Frontal cortex (tissue), 4 donors: ENCODE data around the gene RPS6KC1. TPM values are rescaled to one million over a fixed set of nuclear protein-coding genes. Genes with fewer than 3 reads are reported as not detected.
"Not testable (repeated sequence)": the region's sequence is repeated elsewhere in the genome, so short reads cannot be mapped to it uniquely, and the experiment has no call there.

Source experiments
- DNase-seq, 2 donors: peaks; one replicate each; pipeline ENCODE4 v3.0.0; 2012; ENCODE audit warnings: low spot score in 2 of 2
- FAIRE-seq: peaks from 2 replicates; lab custom pipeline; 2012; peaks lifted over from hg19 to GRCh38; lab: Jason Lieb, UNC
- total RNA-seq: library from RNA; depleted of rRNA; stranded (reverse); fragments of >200 nt; gene quantifications from one replicate; pipeline ENCODE4 v1.2.3, GENCODE V29; 2014
- donor health status: control.
- donor health status: control.
- donor health status: control.

RPS6KC1 gene
- total RNA-seq, 1 donor from 2014 or later: 79.5 TPM

DNA sequence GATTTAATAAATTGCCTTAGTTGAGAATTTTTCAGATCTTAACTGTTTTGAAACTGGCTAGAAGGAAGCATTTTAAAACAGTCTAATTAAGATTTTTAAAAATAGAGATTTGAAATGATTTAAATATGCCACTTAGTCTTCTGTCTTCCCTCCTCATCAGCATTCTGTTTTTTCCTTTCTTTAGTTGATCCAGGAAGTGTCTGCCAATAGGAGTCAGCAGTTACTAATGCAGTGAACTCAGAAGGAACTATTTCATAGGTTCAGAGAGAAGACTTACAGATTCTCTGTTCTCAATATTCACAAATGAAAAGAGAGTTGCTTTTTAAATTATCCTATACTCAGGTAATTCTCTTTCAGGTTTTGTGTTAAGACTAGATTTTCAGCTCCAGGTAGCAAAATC, 84.5 kb downstream of the RPS6KC1 start:
- no peak for DNase-seq
- FAIRE-seq: no peak

DNA sequence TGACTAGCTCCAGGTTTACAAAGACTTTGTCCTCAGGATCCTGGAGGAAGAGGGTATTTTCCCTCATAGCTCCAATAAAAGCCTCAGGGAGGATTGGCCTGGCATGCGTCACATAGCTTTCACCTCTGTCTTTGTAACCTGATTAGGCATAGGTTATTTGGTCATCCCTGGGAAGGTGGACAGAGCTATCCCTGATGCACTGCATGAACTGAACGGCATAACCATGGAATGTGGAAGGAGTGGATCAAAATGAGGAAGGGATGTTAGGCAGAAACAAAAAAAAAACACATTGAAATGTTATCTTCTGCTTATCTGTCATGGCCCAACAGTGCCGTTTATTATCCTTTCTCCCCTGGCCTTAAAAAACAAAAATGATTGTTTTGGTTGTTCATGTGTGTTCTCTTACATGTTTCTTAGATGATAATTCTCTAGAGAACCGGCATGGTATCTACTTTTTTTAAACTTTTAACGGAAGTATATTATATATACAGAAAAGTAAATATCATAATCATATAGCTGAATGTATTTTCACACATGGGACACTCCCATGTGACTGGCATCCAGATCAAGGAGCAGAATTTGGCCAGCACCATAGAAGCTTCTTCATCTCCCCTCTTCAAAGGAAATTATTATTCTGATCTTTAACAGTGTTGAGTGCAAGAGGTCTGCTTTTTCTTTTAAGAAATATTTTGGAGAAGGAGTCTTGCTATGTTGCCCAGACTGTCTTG, 85.3 kb downstream of the RPS6KC1 start:
- FAIRE-seq (no peak), DNase-seq (no peak)

DNA sequence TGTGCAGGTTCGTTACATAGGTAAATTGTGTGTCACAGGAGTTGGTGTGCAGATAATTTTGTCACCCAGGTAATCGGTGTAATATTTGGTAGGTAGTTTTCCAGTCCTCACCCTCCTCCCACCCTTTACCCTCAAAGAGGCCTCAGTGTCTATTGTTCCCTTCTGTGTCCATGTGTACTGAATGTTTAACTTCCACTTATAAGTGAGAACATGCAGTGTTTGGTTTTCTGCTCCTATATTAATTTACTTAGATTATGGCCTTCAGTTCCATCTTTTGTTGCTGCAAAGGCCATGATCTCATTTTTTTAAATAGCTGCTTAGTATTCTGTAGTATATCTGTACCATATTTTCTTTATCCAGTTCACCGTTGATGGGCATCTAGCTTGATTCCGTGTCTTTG, 87.3 kb downstream of the RPS6KC1 start:
- no peak for DNase-seq
- no peak for FAIRE-seq

DNA sequence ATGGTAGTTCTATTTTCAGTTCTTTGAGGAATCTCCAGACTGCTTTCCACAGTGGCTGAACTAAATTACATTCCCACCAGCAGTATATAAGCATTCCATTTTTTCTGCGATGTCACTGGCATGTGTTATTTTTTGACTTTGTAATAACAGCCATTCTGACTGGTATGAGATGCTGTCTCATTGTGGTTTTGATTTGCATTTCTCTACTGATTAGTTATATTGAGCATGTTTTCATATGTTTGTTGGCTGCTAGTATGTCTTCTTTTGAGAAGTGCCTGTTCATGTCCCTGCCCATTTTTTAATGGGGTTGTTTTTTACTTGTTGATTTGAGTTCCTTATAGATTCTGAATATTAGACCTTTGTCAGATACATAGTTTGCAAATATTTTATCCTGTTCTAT, 87.9 kb downstream of the RPS6KC1 start:
- no peak for DNase-seq
- no peak for FAIRE-seq

DNA sequence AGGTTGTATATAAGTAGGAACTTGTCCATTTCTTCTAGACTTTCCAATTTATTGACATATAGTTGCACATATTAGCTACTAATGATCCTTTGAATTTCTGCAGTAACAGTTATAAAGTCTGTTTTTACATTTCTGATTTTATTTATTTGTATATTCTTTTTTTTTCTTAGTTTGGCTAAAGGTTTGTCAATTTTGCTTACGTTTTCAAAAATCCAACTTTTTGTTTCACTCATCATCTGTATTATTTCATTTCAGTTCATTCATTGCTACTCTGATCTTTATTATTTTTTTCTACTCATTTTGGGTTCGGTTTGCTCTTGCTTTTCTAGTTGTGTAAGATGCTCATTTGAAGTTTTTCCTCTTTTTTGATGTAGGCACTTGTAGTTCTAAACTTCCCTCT, 97.9 kb downstream of the RPS6KC1 start:
- FAIRE-seq: no peak

DNA sequence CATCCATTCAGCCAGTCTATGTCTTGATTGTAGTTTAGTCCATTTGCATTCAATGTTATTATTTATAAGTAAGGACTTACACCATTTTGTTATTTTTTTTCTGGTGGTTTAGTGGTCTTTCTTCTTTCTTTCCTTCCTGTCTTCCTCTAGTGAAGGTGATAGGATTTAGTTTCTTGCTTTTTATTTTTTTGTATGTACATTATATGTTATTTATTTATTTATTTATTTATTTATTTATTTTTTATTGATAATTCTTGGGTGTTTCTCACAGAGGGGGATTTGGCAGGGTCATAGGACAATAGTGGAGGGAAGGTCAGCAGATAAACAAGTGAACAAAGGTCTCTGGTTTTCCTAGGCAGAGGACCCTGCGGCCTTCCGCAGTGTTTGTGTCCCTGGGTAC, 99.0 kb downstream of the RPS6KC1 start:
- DNase-seq, FAIRE-seq: not testable (repeated sequence)

More for the DNA sequence above, 97.9 kb downstream of the RPS6KC1 start:
- DNase-seq: no peak

DNA sequence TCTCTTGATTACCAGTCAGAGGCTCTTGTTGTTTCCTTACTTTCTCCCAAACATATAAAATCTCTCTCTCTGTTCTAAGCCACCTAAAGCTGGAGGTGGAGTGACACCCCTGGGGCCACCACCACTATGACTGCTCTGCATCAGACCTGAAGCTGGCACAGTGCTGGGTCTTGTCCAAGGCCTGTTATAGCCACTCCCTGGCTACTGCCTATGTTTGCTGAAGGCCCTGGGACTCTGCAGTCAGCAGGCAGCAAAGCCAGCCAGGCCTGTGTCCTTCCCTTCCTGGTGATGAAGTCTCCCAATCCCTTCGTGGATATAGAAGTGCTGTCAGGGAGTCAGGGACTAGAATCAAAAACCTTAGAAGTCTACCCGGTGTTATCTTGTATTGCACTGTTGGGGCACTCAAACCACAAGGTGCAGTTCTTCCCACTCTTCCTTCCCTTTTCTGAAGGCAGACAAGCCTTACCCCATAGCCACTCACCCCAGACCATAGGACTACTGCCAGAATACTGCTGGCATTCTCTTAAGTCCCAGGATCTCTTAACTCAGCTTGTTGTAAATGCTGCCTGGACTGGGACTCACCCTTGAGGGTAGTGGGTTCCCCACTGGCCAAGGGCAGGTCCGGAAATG, 103.1 kb downstream of the RPS6KC1 start:
- FAIRE-seq (no peak), DNase-seq (no peak)

DNA sequence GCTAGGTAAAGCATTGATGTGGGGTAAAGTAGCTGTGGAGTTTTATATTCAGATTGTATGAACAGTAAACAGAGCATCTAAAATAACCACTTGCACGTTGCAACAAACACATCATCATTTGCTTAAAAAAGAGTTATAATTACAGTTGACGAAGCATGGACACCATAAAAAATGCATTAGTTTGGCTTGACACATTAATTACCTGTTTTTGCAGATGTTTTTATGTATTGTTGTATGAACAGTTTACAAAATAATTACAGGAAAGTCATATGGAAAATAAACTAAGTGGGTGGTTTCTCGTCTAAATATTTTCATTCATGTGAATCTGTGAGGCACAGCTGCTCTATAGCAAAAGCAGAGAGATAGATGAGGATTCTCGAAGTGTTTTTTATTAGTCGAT, 108.3 kb downstream of the RPS6KC1 start:
- FAIRE-seq (no peak), DNase-seq (no peak)

DNA sequence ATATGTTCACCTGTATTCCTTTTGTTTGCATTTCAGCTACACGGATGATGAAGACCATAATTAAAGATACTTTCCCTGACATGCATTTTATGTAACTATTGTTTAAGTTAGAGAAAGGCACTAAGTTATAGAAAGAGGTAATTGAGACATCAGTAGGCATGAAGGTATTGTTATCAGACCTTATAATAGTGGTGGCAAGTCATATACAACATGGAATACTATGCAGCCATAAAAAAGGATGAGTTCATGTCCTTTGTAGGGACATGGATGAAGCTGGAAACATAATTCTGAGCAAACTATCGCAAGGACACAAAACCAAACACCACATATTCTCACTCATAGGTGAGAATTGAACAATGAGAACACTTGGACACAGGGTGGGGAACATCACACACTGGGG, 109.4 kb downstream of the RPS6KC1 start:
- not testable (repeated sequence) for DNase-seq, FAIRE-seq

DNA sequence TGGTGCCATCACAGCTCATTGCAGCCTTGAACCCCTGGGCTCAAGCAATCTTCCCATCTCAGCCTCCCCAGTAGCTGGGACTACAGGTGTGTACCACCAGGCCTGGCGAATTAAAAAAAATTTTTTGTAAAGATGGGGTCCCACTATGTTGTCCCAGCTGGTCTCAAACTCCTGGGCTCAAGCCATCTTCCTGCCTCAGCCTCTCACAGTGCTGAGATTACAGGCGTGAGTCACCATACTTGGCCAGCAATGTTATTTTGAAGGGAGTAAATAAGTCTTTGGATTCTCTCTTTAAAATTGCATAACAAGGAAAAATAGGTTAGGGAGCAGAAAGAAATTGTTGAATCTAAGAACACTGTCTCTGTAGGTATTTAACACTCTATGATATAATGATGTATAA, 111.3 kb downstream of the RPS6KC1 start:
- DNase-seq (no peak), FAIRE-seq (no peak)

DNA sequence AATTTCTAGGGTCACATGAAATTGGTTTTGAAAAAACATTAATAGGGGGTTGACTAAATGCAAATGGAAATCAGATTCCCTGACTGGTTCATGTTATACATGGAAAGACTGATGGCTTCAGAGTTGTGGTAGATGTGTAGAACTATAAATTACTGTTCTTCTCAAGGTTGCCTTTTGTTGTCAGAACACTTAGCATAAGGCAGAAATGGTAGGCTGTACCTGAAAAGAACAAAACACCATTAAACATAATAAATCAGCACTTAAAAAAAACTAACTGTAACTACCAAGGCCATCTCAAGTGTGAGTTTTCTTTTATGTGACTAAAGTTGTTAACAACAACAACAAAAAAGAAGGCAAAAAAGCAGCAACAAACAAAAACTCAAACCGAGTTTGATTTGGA, 111.8 kb downstream of the RPS6KC1 start:
- no peak for DNase-seq
- FAIRE-seq: no peak

DNA sequence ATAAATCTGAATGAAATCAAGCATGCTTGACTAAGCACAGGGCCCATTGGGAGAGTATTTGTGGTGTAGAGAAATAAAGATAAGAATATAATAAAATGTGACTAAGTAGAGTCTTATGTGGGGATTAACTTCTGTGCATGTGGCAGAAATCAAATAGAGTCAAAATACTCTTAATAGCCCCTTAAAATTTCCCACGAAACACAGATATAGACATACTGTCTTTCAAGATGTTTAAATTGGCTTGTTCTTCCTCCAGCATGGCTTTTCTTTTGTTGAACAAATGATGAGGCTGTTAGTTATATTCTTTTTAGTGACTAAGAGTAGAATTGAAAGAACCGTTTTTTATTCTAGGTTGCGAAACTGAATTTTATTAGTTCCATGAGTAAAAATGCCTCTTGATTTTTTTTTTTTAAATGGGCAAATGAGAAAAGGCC, 112.3 kb downstream of the RPS6KC1 start:
- no peak for DNase-seq
- FAIRE-seq: no peak

DNA sequence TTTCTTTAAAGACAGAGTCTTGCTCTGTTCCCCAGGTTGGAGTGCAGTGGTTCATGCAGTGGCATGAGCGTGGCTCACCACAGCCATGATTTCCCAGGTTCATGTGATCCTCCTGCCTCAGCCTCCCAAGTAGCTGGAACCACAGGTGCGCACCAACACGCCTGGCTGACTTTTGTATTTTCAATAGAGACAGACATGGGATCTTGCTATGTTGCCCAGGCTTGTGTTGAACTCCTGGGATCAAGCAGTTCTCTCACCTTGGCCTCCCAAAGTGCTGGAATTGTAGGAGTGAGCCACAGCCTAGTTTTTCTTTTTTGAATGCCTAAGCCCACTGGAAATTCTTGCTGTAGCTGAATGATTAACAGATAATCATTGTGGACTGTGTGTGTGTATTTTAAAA, 113.5 kb downstream of the RPS6KC1 start:
- DNase-seq (no peak), FAIRE-seq (no peak)

DNA sequence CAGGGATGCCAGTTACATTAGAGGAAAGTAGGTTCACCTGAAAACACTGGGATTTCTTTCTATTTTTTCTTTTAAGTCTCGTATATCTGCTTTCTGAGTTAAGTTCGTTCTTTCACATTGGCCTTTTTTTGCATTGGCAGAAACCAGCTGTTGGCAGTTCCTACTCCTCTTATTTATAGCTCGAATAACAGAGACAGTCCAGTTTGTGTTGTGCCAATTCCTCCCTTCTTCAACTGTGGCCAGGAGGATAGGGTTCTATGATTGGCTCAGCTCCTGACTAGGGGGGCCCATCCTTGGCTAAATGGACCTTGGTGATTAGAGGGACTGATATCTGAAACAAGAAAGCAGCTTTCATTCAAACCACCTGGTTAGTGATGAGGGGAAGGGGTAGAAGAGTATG, 115.8 kb downstream of the RPS6KC1 start:
- no peak for FAIRE-seq

DNA sequence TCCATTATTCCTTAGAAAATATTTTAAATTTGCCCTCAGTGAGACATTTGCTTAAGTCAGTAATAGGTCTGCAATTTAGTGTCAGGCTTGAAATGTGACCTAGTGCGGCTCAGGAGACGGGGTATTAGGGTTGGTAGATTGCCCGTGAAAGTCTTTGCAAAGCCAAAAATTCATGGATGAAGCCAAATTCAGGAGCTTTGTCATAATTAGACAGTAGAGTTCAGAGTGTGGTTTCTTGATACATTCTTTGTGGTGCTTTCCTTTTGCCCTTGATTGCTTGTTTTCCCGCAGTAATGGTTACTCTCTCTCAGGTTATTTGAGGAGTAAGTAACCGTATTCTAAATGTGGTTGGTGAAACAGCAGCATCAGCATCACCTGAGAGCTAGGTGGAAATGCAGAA, 120.7 kb downstream of the RPS6KC1 start:
- FAIRE-seq: no peak
- DNase-seq: no peak

More for the DNA sequence above, 115.8 kb downstream of the RPS6KC1 start:
- DNase-seq: no peak

DNA sequence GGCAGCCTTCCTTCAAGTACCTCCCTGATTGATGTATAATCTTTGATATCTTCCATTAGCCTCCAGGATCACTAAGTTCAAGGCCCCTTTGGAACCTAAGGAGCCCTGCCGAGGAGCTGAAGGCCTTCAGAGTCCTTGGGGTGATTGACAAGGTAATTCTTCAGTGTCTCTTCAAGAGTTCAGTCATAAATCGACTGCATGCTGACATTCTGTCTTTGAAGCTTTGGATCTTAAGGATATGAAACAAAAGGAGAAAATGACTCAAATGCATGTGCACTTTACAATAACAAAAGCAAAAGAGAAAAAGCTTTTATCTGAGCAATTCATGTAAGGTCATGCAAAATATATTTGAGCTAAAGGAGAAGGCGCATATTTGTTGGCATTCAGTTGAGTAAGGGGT, 125.3 kb downstream of the RPS6KC1 start:
- DNase-seq (no peak), FAIRE-seq (no peak)

DNA sequence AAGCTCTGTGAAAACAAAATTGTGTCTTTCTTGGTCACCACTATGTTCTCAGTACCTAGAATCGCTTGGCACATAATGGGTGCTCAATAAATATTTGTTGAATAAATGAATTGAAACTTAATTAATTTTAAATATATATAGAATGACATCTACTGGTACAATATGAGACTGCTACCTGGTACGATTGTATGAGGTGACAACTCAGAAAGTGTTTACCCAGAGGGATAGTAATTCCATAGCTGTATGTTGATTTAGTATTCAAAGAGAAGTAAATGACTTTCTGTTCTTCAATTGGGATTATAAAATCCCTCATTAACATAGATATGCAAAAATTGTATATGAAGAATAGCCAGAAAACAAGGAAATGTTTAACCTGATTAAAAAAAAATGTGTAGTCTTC, 128.7 kb downstream of the RPS6KC1 start:
- FAIRE-seq (no peak), DNase-seq (no peak)

DNA sequence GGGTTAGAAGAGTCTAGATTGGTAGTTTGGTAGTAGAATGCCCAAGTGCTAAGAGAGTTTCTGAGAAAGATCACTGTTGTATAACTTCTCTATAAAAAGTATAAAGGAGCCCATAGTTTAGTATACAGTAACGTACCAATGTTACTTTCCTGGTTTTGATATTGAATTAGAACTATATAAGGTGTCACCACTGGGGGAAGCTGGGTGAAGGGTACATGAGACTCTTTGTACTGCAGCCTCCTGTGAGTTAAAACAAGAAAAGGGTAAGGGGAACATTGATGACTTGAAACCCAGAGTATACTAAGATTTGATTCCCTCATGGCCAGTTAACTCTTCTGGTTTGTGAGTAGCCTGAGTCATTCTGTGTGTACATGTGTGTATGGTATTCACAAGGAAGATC, 129.8 kb downstream of the RPS6KC1 start:
- no peak for FAIRE-seq
- no peak for DNase-seq

DNA sequence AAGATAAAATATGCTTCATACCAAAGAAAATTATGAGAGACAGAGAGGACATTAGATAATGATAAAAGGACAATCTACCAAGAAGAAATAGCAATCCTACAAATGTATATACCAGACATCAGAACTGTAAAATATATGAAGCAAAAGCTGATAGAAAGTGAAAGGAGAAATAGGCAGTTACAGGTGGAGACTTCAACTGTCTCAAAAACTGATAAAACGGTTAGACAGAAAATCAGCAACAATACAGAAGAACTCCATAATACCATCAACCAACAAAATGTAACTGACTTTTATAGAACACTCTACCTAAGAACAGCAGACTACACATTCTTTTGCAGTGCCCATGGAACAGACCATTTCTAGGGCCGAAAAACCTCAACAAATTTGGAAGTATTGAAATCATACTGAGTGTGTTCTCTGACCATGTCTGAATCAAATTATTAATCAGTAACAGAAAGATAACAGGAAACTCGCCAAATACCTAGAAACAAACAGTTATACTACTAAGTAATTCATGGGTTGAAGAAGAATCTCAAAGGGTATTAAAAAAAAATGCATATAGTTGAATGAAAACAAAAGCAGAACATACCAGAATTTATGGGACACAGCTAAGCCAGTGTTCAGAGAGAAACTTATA, 132.1 kb downstream of the RPS6KC1 start:
- no peak for FAIRE-seq
- DNase-seq: no peak

DNA sequence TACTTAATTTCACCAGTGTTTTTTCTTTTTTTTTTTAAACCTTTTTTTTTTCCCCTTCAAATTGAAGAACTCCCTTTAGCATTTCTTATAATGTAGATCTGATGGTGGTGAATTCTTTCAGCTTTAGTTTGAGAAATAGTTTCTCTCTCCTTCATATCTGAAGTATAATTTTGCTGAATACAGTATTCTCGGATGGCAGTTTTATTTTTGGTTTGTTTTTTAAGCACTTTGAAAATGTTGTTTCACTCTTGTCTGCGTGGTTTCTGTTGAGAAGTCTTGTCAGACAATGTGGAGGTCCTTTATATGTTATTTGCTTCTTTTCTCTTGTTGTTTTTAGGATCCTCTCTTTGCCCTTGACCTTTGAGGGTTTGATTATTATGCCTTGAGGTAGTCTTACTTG, 135.1 kb downstream of the RPS6KC1 start:
- no peak for DNase-seq
- no peak for FAIRE-seq

DNA sequence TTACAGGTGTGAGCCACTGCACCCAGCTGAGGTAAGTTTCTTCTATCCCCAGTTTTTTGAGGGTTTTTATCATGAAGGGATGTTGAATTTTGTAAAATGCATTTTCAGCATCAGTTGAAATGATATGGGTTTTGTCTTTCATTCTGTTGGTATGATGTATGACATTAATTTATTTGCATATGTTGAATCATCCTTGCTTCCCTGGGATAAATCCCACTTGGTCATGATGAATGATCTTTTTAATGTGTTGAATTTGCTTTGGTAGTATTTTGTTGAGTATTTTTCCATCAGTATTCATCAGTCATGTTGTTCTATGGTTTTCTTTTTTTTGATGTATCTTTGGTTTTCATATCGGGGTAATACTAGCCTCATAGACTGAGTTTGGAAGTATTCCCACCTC, 141.0 kb downstream of the RPS6KC1 start:
- DNase-seq (no peak), FAIRE-seq (no peak)
